SK-N-SH (cell line): Measurements from ENCODE around the gene CTDP1. TPM values are rescaled to one million over a fixed set of nuclear protein-coding genes. Genes with fewer than 3 reads are reported as not detected.

Experiments used
- CTCF ChIA-PET: fragments of 300-600, 350-600 bp; formaldehyde crosslinking; extraction: SDS; loops from one replicate; lab custom pipeline; 2021; lab: Yijun Ruan, JAX
- POLR2A ChIA-PET: fragments of 350-600 bp; sonication (Branson Sonifier 250); formaldehyde crosslinking; extraction: SDS; loops from one replicate; lab custom pipeline; 2020; ENCODE audit warnings: antibody characterized with exemption, inconsistent platforms; lab: Yijun Ruan, JAX
- DNase-seq: peaks from one replicate; pipeline ENCODE4 v3.0.0; 2012
- H2AFZ ChIP-seq: fragments of 200-600 bp; sonication (generic); 2 replicates; pipeline ENCODE4 v1.8.1; 2016; ENCODE audit warnings: antibody characterized with exemption, mild to moderate bottlenecking, low read depth
- H3F3A ChIP-seq: fragments of 200-600 bp; sonication (generic); replicated peaks from 2 replicates; pipeline ENCODE3; 2016; ENCODE audit warnings: antibody characterized with exemption, mild to moderate bottlenecking; ENCODE audit not compliant: insufficient read depth
- H3K27ac ChIP-seq, 2 experiments: fragments of 200-500 bp in 1 of 2; fragments of 200-600 bp in 1 of 2; sonication (Bioruptor generic) in 1 of 2; sonication (generic), shearing (Covaris generic) in 1 of 2; 2 replicates each; pipeline versions ENCODE4 v1.5.1 to v1.6.1; 2014 to 2016; ENCODE audit warnings: low read depth in 2 of 2, inconsistent platforms in 1 of 2, low read length in 1 of 2, mild to moderate bottlenecking in 1 of 2, mixed read lengths in 1 of 2
- H3K27me3 ChIP-seq: fragments of 200-600 bp; sonication (generic), shearing (Covaris generic); 2 replicates; pipeline ENCODE4 v1.6.1; 2016; ENCODE audit warnings: mixed run types; ENCODE audit not compliant: insufficient read depth
- H3K36me3 ChIP-seq, 2 experiments: fragments of 200-500 bp in 1 of 2; fragments of 200-600 bp in 1 of 2; sonication (Bioruptor generic) in 1 of 2; sonication (generic) in 1 of 2; replicated peaks in 1 of 2; 2 replicates each; pipeline versions ENCODE3 to v1.5.1; 2014 to 2016; ENCODE audit warnings: low read length in 1 of 2, mild to moderate bottlenecking in 1 of 2; ENCODE audit not compliant: insufficient read depth in 2 of 2, control insufficient read depth in 1 of 2
- H3K4me1 ChIP-seq, 2 experiments: fragments of 200-500 bp in 1 of 2; fragments of 200-600 bp in 1 of 2; sonication (Bioruptor generic) in 1 of 2; sonication (generic), shearing (Covaris generic) in 1 of 2; 2 replicates each; pipeline versions ENCODE4 v1.5.1 to v1.6.1; 2014 to 2016; ENCODE audit warnings: low read depth in 1 of 2, low read length in 1 of 2, mixed run types in 1 of 2; ENCODE audit not compliant: insufficient read depth in 2 of 2, control insufficient read depth in 1 of 2
- H3K4me2 ChIP-seq: fragments of 200-600 bp; sonication (generic), shearing (Covaris generic); 2 replicates; pipeline ENCODE4 v1.6.1; 2017; ENCODE audit warnings: mixed run types
- H3K4me3 ChIP-seq, 2 experiments: fragments of 200-500 bp in 1 of 2; fragments of 200-600 bp in 1 of 2; sonication (Bioruptor generic) in 1 of 2; sonication (generic), shearing (Covaris generic) in 1 of 2; 2 replicates each; pipeline versions ENCODE4 v1.5.1 to v1.8.1; 2014 to 2016; ENCODE audit warnings: low read depth in 2 of 2, inconsistent platforms in 1 of 2, low read length in 1 of 2, mild to moderate bottlenecking in 1 of 2, mixed read lengths in 1 of 2, moderate library complexity in 1 of 2
- H3K79me2 ChIP-seq: fragments of 200-600 bp; sonication (generic); 2 replicates; pipeline ENCODE4 v1.8.1; 2017; ENCODE audit warnings: mild to moderate bottlenecking; ENCODE audit not compliant: insufficient read depth
- H3K9ac ChIP-seq: fragments of 200-600 bp; sonication (generic); 2 replicates; pipeline ENCODE4 v1.6.1; 2017; ENCODE audit warnings: mixed run types
- H3K9me2 ChIP-seq: fragments of 200-600 bp; sonication (generic); 2 replicates; pipeline ENCODE4 v1.6.1; 2017; ENCODE audit warnings: mixed run types
- H3K9me3 ChIP-seq: fragments of 200-600 bp; sonication (generic); 2 replicates; pipeline ENCODE4 v1.6.1; 2017; ENCODE audit warnings: mixed run types, mild to moderate bottlenecking, moderate library complexity
- H4K20me1 ChIP-seq: fragments of 200-600 bp; sonication (generic); 2 replicates; pipeline ENCODE4 v1.6.1; 2017; ENCODE audit warnings: mild to moderate bottlenecking, mixed run types; ENCODE audit not compliant: insufficient read depth
- CHD2 ChIP-seq: fragments of 150-350 bp; IDR thresholded peaks from 2 replicates; pipeline ENCODE4 v1.6.1; 2018; ENCODE audit warnings: low read length; ENCODE audit not compliant: partially characterized antibody
- EZH2phosphoT487 ChIP-seq: fragments of 200-600 bp; sonication (generic); IDR thresholded peaks from 2 replicates; pipeline ENCODE4 v1.6.1; 2017; ENCODE audit warnings: low read depth, mixed run types, mild to moderate bottlenecking, antibody characterized with exemption, moderate library complexity, borderline replicate concordance
- FOSL2 ChIP-seq: IDR thresholded peaks from 2 replicates; pipeline ENCODE4 v1.4.0; 2012; ENCODE audit warnings: low read depth, mild to moderate bottlenecking, moderate library complexity, borderline replicate concordance
- FOXJ3 ChIP-seq: sonication (generic); formaldehyde crosslinking; IDR thresholded peaks from 2 replicates; pipeline ENCODE4 v1.5.1; 2020; ENCODE audit warnings: mild to moderate bottlenecking, missing genetic modification reagents
- IRF3 ChIP-seq: fragments of 150-350 bp; IDR thresholded peaks from 2 replicates; pipeline ENCODE4 v1.6.1; 2016; ENCODE audit warnings: mild to moderate bottlenecking, low read depth, low read length
- JUND ChIP-seq: IDR thresholded peaks from 2 replicates; pipeline ENCODE4 v1.4.0; 2012
- NFIC ChIP-seq: IDR thresholded peaks from 2 replicates; pipeline ENCODE4 v1.4.0; 2012; ENCODE audit warnings: borderline replicate concordance
- NRF1 ChIP-seq: IDR thresholded peaks from 2 replicates; pipeline ENCODE4 v1.6.1; 2012; ENCODE audit warnings: low read depth, mild to moderate bottlenecking, low read length
- PBX3 ChIP-seq: IDR thresholded peaks from 2 replicates; pipeline ENCODE4; 2012
- REST ChIP-seq: IDR thresholded peaks from 2 replicates; pipeline ENCODE4 v1.6.1; 2012; ENCODE audit warnings: mild to moderate bottlenecking, low read depth, low read length, moderate library complexity
- RFX5 ChIP-seq: IDR thresholded peaks from 2 replicates; pipeline ENCODE4 v1.6.1; 2012; ENCODE audit warnings: mild to moderate bottlenecking, improper control_type of control experiment, low read length
- RXRA ChIP-seq: IDR thresholded peaks from 2 replicates; pipeline ENCODE4 v1.4.0; 2012; ENCODE audit warnings: low read depth, mild to moderate bottlenecking, borderline replicate concordance
- SMC3 ChIP-seq: IDR thresholded peaks from 2 replicates; pipeline ENCODE4 v1.6.1; 2012; ENCODE audit warnings: low read depth, low read length, improper control_type of control experiment
- ZBTB33 ChIP-seq: IDR thresholded peaks from 2 replicates; pipeline ENCODE4 v1.4.0; 2012; ENCODE audit warnings: low read depth, borderline replicate concordance
- WGBS: methylation state at CpG from one replicate; pipeline ENCODE4 v1.1.6; 2017; ENCODE audit warnings: low lambda C conversion rate; 5-methylcytosine and 5-hydroxymethylcytosine counted together
- polyA plus RNA-seq, 3 experiments: library from polyadenylated mRNA; depleted of rRNA; stranded (reverse); fragments of >200 nt; gene quantifications; 2 replicates each; pipeline ENCODE4 v1.2.3, GENCODE V29; 2012

The CTDP1 gene
- polyA plus RNA-seq, 1 of the 3 experiments (the other 2 are of a cell fraction) = 15.6 TPM

DNA sequence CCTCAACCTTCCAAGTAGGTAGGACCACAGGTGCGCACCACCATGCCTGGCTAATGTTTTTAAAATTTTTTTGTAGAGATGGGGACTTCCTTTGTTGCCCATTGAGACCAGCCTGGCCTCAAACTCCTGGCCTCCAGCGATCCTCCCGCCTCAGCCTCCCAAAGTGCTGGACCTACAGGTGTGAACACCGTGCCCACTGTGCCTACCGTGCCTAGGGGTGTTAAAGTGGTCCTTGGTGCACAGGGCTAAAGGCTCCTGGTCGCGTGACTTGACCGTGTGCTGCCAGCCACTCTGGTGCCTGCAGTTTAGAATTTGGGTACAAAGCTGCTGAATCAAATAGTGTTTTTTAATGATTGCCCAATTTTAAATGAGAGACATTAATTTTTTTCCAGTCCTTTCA, 67.1 kb downstream of the CTDP1 start:
- no peak overlapping the region for H3K27ac ChIP-seq
- H3K79me2 ChIP-seq = no peaks in the 10 kb centered on the region
- no peak overlapping the region for H3K4me2 ChIP-seq
- no peak overlapping the region for H3K9ac ChIP-seq
- no peaks in the 10 kb centered on the region for H4K20me1 ChIP-seq
- TF ChIP-seq ZBTB33 (no peak), FOXJ3 (no peak), NFIC (no peak), RXRA (no peak), FOSL2 (no peak), CHD2 (no peak), NRF1 (no peak), PBX3 (no peak)
- H3K36me3 ChIP-seq = peaks cover 7 to 11% of the 10 kb centered on the region in 2 experiments
- 93% methylated on average over 6 of the region's 8 CpGs for WGBS
- DNase-seq = no peak
- ChIA-PET CTCF (no interaction called here), POLR2A (no interaction called here)
- H2AFZ ChIP-seq = no peak overlapping the region
- H3K9me3 ChIP-seq = no peaks in the 10 kb centered on the region
- H3K4me1 ChIP-seq = no peaks in the 10 kb centered on the region
- no peaks in the 10 kb centered on the region for H3F3A ChIP-seq
- H3K4me3 ChIP-seq = no peak overlapping the region
- H3K27me3 ChIP-seq = no peaks in the 10 kb centered on the region
- H3K9me2 ChIP-seq = no peaks in the 10 kb centered on the region

GRCh38 chr18:79747156-79747845, 67.7 kb downstream of the CTDP1 start:
- Histone ChIP-seq H3K9ac (no peak overlapping the region), H3K36me3 (peaks cover 7 to 11% of the 10 kb centered on the region in 2 experiments), H3K9me2 (no peaks in the 10 kb centered on the region), H4K20me1 (no peaks in the 10 kb centered on the region), H3K9me3 (no peaks in the 10 kb centered on the region), H3K79me2 (no peaks in the 10 kb centered on the region), H3K27ac (no peak overlapping the region), H3F3A (no peaks in the 10 kb centered on the region), H3K4me2 (no peak overlapping the region), H3K27me3 (no peaks in the 10 kb centered on the region), H3K4me1 (no peaks in the 10 kb centered on the region), H2AFZ (no peak overlapping the region), H3K4me3 (no peak overlapping the region)
- TF ChIP-seq EZH2phosphoT487 = no peak
- no peak for TF ChIP-seq IRF3
- no peak for TF ChIP-seq JUND
- TF ChIP-seq REST = no peak
- no peak for TF ChIP-seq SMC3
- no peak for TF ChIP-seq RFX5
- no peak for DNase-seq
- CTCF ChIA-PET = no interaction called here
- 93% methylated on average over 19 of the region's 35 CpGs for WGBS
- POLR2A ChIA-PET = no interaction called here
